Liver (tissue), 3 donors: ENCODE measurements around the gene TUBB4B.

ENCODE experiments used
- CTCF ChIP-seq: fragments of 150-350 bp; IDR thresholded peaks from 2 replicates; pipeline ENCODE4 v1.5.1; 2017; ENCODE audit warnings: improper control_type of control experiment, low read depth, low read length; ENCODE audit not compliant: missing input control
- GABPA ChIP-seq, 2 donors: IDR thresholded peaks in 1 of 2; conservative IDR thresholded peaks in 1 of 2; 2 replicates each; pipeline ENCODE4 v1.6.1; 2016; ENCODE audit warnings: antibody characterized with exemption in 2 of 2, mild to moderate bottlenecking in 1 of 2, moderate library complexity in 1 of 2
- JUND ChIP-seq, 2 donors: IDR thresholded peaks; 2 replicates each; pipeline ENCODE4 v1.6.1; 2016; ENCODE audit warnings: antibody characterized with exemption in 2 of 2
- RAD21 ChIP-seq, 2 donors: IDR thresholded peaks; 2 replicates each; pipeline ENCODE4 v1.6.1; 2016; ENCODE audit warnings: antibody characterized with exemption in 2 of 2, mild to moderate bottlenecking in 2 of 2
- REST ChIP-seq: IDR thresholded peaks from 2 replicates; pipeline ENCODE4 v1.6.1; 2016; ENCODE audit warnings: antibody characterized with exemption, mild to moderate bottlenecking
- SP1 ChIP-seq: IDR thresholded peaks from 2 replicates; pipeline ENCODE4 v1.6.1; 2018; ENCODE audit warnings: antibody characterized with exemption, mild to moderate bottlenecking
- TAF1 ChIP-seq: conservative IDR thresholded peaks from 2 replicates; pipeline ENCODE4 v1.6.1; 2016; ENCODE audit warnings: antibody characterized with exemption, mild to moderate bottlenecking
- YY1 ChIP-seq: IDR thresholded peaks from 2 replicates; pipeline ENCODE4 v1.6.1; 2016; ENCODE audit warnings: antibody characterized with exemption, mild to moderate bottlenecking
- donor health status: healthy.
- donor health status: healthy.

DNA sequence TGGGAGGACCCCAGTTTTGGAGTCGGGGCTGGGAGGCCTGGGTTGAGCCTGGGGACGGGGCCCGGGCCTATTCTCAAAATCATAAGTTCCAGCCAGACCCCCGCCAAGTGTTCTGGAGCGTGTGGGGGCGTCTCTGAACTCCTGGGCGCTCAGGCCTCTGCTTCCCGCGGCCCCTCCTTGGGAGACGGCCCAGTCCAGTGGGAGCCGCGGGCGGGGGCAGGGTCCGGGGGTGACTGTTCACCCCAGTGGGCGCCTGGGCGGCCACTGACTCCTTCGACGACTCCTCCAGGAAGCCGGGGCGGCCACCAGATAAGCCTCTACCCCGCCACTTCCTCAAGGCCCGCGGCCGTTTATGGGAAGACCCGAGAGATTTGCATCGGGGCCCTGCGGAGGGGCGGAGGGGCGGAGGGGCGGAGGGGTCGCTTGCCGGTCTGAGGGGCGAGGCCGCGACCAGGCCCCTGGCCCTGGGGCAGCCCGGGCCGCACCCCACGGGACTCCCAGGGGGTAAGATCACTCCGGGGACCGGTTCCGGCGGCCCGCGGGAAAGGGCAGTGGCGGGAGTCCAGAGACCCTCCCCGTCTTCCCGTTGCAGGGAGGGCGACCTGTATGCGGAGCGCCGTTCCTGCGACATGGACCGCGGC, 37.1 kb downstream of the TUBB4B start:
- TF ChIP-seq YY1, result no peak
- no peak for TF ChIP-seq CTCF
- TF ChIP-seq TAF1, result no peak
- no peak for TF ChIP-seq RAD21 (IDR thresholded peaks at IDR 0.05)
- no peak for TF ChIP-seq SP1
- TF ChIP-seq REST, result no peak
- TF ChIP-seq GABPA (IDR thresholded peaks at IDR 0.05 in 1 of 2, conservative IDR thresholded peaks at IDR 0.05 in 1 of 2), result no peak
- no peak for TF ChIP-seq JUND (IDR thresholded peaks at IDR 0.05)
